ENCODE data around the gene SPINK1.
A peak's percentile ranks its signal among the peaks of the same experiment; 100 is the strongest.
"Not testable (repeated sequence)": the region's sequence is repeated elsewhere in the genome, so short reads cannot be mapped to it uniquely, and the experiment has no call there.

The SPINK1 gene

GRCh38 chr5:147871980-147872549 is 40.6 kb upstream of the SPINK1 start:
- DNase-seq (ENCODE audit: low read depth); H3K4me3 ChIP-seq (ENCODE audit: low read depth, low read length): not testable (repeated sequence)

GRCh38 chr5:147869892-147870291 is 38.4 kb upstream of the SPINK1 start:
- not testable (repeated sequence) for H3K4me3 ChIP-seq (ENCODE audit: low read depth, low read length); DNase-seq (ENCODE audit: low read depth)

- TF ChIP-seq CTCF (IDR thresholded peaks at IDR 0.05; ENCODE audit: control insufficient read depth, extremely low read depth, insufficient read depth): no peak
- H3K4me3 ChIP-seq (ENCODE audit: low read depth, low read length): no peak overlapping the region
- DNase-seq (ENCODE audit: low read depth): no peak
Observed at GRCh38 chr5:147869112-147869511, 37.6 kb upstream of the SPINK1 start.

- DNase-seq (ENCODE audit: low read depth): peak; percentile 0
- no peak overlapping the region for H3K4me3 ChIP-seq (ENCODE audit: low read depth, low read length)
- no peak for TF ChIP-seq CTCF (IDR thresholded peaks at IDR 0.05; ENCODE audit: control insufficient read depth, extremely low read depth, insufficient read depth)
Observed at GRCh38 chr5:147863454-147864158, 32.1 kb upstream of the SPINK1 start.

GRCh38 chr5:147860641-147861025 is 29.2 kb upstream of the SPINK1 start:
- no peak for DNase-seq (ENCODE audit: low read depth)
- no peak overlapping the region for H3K4me3 ChIP-seq (ENCODE audit: low read depth, low read length)
- no peak for TF ChIP-seq CTCF (IDR thresholded peaks at IDR 0.05; ENCODE audit: control insufficient read depth, extremely low read depth, insufficient read depth)

GRCh38 chr5:147859962-147860640 is 28.6 kb upstream of the SPINK1 start:
- DNase-seq (ENCODE audit: low read depth): no peak
- TF ChIP-seq CTCF (IDR thresholded peaks at IDR 0.05; ENCODE audit: control insufficient read depth, extremely low read depth, insufficient read depth): no peak
- no peak overlapping the region for H3K4me3 ChIP-seq (ENCODE audit: low read depth, low read length)

- DNase-seq (ENCODE audit: low read depth): no peak
- no peak overlapping the region for H3K4me3 ChIP-seq (ENCODE audit: low read depth, low read length)
- no peak for TF ChIP-seq CTCF (IDR thresholded peaks at IDR 0.05; ENCODE audit: control insufficient read depth, extremely low read depth, insufficient read depth)
Observed at GRCh38 chr5:147858565-147858964, 27.1 kb upstream of the SPINK1 start.
